Thyroid gland (tissue), 4 donors: ENCODE results near the gene ACTL9. TPM values are rescaled to one million over a fixed set of nuclear protein-coding genes. Genes with fewer than 3 reads are reported as not detected.

Experiments used
- DNase-seq, 2 donors: peaks; one replicate each; pipeline ENCODE4 v3.0.0-alpha.2; 2019
- H3K27ac ChIP-seq, 3 donors: fragments of 200-600 bp; sonication (generic); 1 replicate in 2 of 3; 2 replicates in 1 of 3; pipeline ENCODE4 v1.5.1; 2016 to 2019; ENCODE audit warnings: mild to moderate bottlenecking in 1 of 3, moderate library complexity in 1 of 3
- H3K27me3 ChIP-seq: fragments of 200-600 bp; sonication (generic); one replicate; pipeline ENCODE4 v1.5.1; 2019
- H3K36me3 ChIP-seq, 2 donors: fragments of 200-600 bp; sonication (generic); one replicate each; pipeline ENCODE4 v1.5.1; 2016 to 2019
- H3K4me1 ChIP-seq, 2 donors: fragments of 200-600 bp; sonication (generic); one replicate each; pipeline ENCODE4 v1.5.1; 2017 to 2019
- H3K4me3 ChIP-seq, 3 donors: fragments of 200-600 bp; sonication (generic); replicated peaks in 1 of 3; 1 replicate in 2 of 3; 2 replicates in 1 of 3; pipeline ENCODE4 v1.5.1; 2016; ENCODE audit warnings: mild to moderate bottlenecking in 1 of 3
- H3K9me3 ChIP-seq: fragments of 200-600 bp; sonication (generic); one replicate; pipeline ENCODE4 v1.5.1; 2017
- CTCF ChIP-seq, 6 experiments: fragments of 200-600 bp in 3 of 6; fragments of 450-650 bp in 3 of 6; sonication (generic) in 3 of 6; IDR thresholded peaks; one replicate each; pipeline ENCODE4 v1.5.1; 2016 to 2019; ENCODE audit warnings: antibody characterized with exemption in 6 of 6, mild to moderate bottlenecking in 2 of 6, inconsistent platforms in 1 of 6, moderate library complexity in 1 of 6
- POLR2A ChIP-seq, 2 donors: fragments of 450-650 bp; IDR thresholded peaks; one replicate each; pipeline ENCODE4 v1.6.1; 2017; ENCODE audit warnings: antibody characterized with exemption in 2 of 2, mild to moderate bottlenecking in 2 of 2, moderate library complexity in 1 of 2
- WGBS, 2 donors: methylation state at CpG; one replicate each; pipeline ENCODE4 v1.1.5; 2017; 5-methylcytosine and 5-hydroxymethylcytosine counted together
- intact Hi-C: fragments of 100-400 bp; cut with DNase I; formaldehyde crosslinking; loops from one replicate; pipeline ENCODE4 v1.15.1; 2023
- total RNA-seq, 4 donors: library from RNA; depleted of rRNA; stranded (reverse); fragments of >200 nt; gene quantifications; one replicate each; pipeline ENCODE4 v1.2.3, GENCODE V29; 2016

The ACTL9 gene
- total RNA-seq, 4 donors from 2014 or later = 0.27 to 0.33 TPM; not detected in 2

- Histone ChIP-seq H3K9me3 (no peaks in the 10 kb centered on the region), H3K4me1 (no peaks in the 10 kb centered on the region), H3K36me3 (no peaks in the 10 kb centered on the region), H3K27me3 (no peaks in the 10 kb centered on the region), H3K27ac (no peak overlapping the region), H3K4me3 (no peak overlapping the region)
- 73 to 75% methylated on average over 21 of the region's 21 CpGs for WGBS, 2 donors
- intact Hi-C loops = no loop called here
- TF ChIP-seq POLR2A (IDR thresholded peaks at IDR 0.05) (no peak), CTCF (IDR thresholded peaks at IDR 0.05) (no peak)
- DNase-seq = no peak
These were observed 14.3 kb downstream of the ACTL9 start for GRCh38 chr19:8684001-8684902.

DNA sequence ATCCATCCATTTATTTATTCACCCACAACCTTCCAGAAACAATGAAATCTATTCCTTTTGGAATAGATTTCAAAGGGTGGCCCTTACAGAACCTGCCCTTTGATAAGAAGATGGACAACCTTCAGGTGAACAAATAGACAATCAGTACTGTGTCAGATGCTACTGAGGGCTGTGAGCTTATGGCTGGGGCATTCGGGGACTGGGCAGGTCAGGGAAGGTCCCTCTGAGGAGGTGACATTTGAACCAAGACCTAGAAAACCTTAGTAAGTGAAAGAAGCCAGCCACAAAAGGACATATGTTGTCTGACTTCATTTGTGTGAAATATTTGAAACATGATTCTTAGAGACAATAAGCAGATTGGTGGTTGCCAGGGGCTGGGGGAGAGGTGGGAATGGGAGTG, 15.7 kb downstream of the ACTL9 start:
- H3K4me3 ChIP-seq = no peak overlapping the region
- no peaks in the 10 kb centered on the region for H3K9me3 ChIP-seq
- no peak for DNase-seq
- H3K36me3 ChIP-seq = no peaks in the 10 kb centered on the region
- WGBS, 2 donors = 72 to 74% methylated on average over 1 of the region's 1 CpG
- TF ChIP-seq POLR2A (IDR thresholded peaks at IDR 0.05) (no peak), CTCF (IDR thresholded peaks at IDR 0.05) (no peak)
- H3K27me3 ChIP-seq = no peaks in the 10 kb centered on the region
- intact Hi-C loops = no loop called here
- H3K4me1 ChIP-seq = no peaks in the 10 kb centered on the region
- H3K27ac ChIP-seq = no peak overlapping the region

- intact Hi-C loops = no loop called here
- H3K4me3 ChIP-seq = no peak overlapping the region
- WGBS, 2 donors = 50 to 53% methylated on average over 2 of the region's 2 CpGs
- no peaks in the 10 kb centered on the region for H3K36me3 ChIP-seq
- DNase-seq = no peak
- no peaks in the 10 kb centered on the region for H3K4me1 ChIP-seq
- no peak overlapping the region for H3K27ac ChIP-seq
- no peak for TF ChIP-seq POLR2A (IDR thresholded peaks at IDR 0.05)
- TF ChIP-seq CTCF (IDR thresholded peaks at IDR 0.05) = no peak
- H3K27me3 ChIP-seq = no peaks in the 10 kb centered on the region
- H3K9me3 ChIP-seq = no peaks in the 10 kb centered on the region
These were observed 16.1 kb downstream of the ACTL9 start for GRCh38 chr19:8682472-8682871.

GRCh38 chr19:8681345-8682029, 17.1 kb downstream of the ACTL9 start:
- 73 to 74% methylated on average over 2 of the region's 2 CpGs for WGBS, 2 donors
- Histone ChIP-seq H3K4me1 (no peaks in the 10 kb centered on the region), H3K27me3 (no peaks in the 10 kb centered on the region), H3K9me3 (no peaks in the 10 kb centered on the region), H3K4me3 (no peak overlapping the region), H3K27ac (no peak overlapping the region), H3K36me3 (no peaks in the 10 kb centered on the region)
- intact Hi-C loops = no loop called here
- DNase-seq = no peak
- no peak for TF ChIP-seq POLR2A (IDR thresholded peaks at IDR 0.05)
- no peak for TF ChIP-seq CTCF (IDR thresholded peaks at IDR 0.05)
